ENCODE data around the gene SIM1. TPM values are rescaled to one million over a fixed set of nuclear protein-coding genes. Genes with fewer than 3 reads are reported as not detected.

The SIM1 gene
- total RNA-seq, 2 donors from 2014 or later, result not detected

DNA sequence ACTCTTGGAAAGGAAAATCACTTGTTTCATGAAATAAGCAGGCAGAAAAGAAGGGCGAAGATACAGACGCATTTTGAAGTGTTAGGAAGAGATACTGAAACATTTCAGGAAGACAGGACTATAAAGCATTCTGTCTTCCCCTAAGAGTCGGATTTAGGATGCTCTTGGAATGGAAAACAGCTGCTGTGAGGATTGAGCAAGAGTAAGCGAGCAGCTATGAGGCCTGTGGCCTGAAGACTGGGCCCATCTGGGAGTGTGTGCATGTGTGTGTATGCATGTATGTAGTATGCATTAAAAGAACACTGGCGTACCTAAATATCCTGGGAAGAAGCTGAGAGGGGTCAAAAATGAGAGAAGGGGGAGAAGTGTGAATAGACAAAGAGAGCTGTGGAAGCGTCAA is 83.6 kb downstream of the SIM1 start:
- Histone ChIP-seq H3K27ac (no peak overlapping the region), H3K27me3 (replicated peaks; ENCODE audit: insufficient read depth) (no peaks in the 10 kb centered on the region), H3K4me1 (ENCODE audit: control insufficient read depth in 1 of 2, low read depth in 2 of 2) (no peaks in the 10 kb centered on the region), H3K36me3 (no peaks in the 10 kb centered on the region), H3K9me3 (no peaks in the 10 kb centered on the region), H3K4me3 (no peak overlapping the region)
- DNase-seq (ENCODE audit: low spot score) (no peak), ATAC-seq (ENCODE audit: insufficient number of reproducible peaks, low FRiP score, low read depth) (no peak)
- TF ChIP-seq, protein P1, sequence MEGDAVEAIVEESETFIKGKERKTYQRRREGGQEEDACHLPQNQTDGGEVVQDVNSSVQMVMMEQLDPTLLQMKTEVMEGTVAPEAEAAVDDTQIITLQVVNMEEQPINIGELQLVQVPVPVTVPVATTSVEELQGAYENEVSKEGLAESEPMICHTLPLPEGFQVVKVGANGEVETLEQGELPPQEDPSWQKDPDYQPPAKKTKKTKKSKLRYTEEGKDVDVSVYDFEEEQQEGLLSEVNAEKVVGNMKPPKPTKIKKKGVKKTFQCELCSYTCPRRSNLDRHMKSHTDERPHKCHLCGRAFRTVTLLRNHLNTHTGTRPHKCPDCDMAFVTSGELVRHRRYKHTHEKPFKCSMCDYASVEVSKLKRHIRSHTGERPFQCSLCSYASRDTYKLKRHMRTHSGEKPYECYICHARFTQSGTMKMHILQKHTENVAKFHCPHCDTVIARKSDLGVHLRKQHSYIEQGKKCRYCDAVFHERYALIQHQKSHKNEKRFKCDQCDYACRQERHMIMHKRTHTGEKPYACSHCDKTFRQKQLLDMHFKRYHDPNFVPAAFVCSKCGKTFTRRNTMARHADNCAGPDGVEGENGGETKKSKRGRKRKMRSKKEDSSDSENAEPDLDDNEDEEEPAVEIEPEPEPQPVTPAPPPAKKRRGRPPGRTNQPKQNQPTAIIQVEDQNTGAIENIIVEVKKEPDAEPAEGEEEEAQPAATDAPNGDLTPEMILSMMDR (IDR thresholded peaks at IDR 0.05), result no peak

DNA sequence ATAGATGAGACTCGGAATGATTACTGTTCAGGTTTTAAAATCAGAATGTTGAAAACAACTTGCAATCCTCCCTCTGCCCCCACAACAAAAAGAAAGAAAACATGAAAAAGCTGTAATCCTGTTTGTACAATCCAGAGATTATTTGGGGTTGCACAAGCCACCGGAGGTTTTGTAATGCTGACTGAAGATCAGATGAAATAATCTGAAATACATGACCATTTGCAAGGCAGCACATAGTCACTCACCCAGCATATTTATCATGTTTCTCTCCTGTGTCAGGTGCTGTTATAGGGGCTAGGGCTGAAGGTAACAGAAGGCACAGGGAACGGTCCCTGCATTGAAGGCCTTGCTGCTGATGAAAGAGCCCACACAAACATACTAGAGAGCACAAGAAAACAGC is 85.3 kb downstream of the SIM1 start:
- Histone ChIP-seq H3K27ac (no peak overlapping the region), H3K9me3 (no peaks in the 10 kb centered on the region), H3K36me3 (no peaks in the 10 kb centered on the region), H3K4me1 (ENCODE audit: control insufficient read depth in 1 of 2, low read depth in 2 of 2) (no peaks in the 10 kb centered on the region), H3K4me3 (no peak overlapping the region), H3K27me3 (replicated peaks; ENCODE audit: insufficient read depth) (no peaks in the 10 kb centered on the region)
- DNase-seq (ENCODE audit: low spot score) (no peak), ATAC-seq (ENCODE audit: insufficient number of reproducible peaks, low FRiP score, low read depth) (no peak)
- TF ChIP-seq, protein P1 (IDR thresholded peaks at IDR 0.05), result no peak

DNA sequence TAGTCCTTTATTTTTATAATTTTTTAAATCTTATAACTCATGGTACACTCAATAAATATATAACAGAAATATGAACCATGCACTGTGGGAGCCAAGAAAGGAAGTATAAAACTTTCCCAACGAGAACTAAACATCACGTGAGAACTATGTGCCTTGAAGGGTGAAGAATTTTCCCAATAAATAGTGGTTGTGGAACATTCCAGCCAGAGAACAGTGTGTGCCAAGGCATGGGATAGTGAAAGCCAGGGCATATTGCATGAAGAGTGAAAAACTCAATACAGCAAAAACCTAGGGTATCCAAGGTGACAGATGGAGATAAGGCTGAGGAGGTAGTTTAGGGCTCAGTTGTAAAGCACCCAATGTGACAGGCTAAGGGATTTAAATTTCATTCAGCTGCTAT is 86.1 kb downstream of the SIM1 start:
- TF ChIP-seq, protein P1 (IDR thresholded peaks at IDR 0.05), result no peak
- no peaks in the 10 kb centered on the region for H3K4me1 ChIP-seq (ENCODE audit: control insufficient read depth in 1 of 2, low read depth in 2 of 2)
- no peak for ATAC-seq (ENCODE audit: insufficient number of reproducible peaks, low FRiP score, low read depth)

DNA sequence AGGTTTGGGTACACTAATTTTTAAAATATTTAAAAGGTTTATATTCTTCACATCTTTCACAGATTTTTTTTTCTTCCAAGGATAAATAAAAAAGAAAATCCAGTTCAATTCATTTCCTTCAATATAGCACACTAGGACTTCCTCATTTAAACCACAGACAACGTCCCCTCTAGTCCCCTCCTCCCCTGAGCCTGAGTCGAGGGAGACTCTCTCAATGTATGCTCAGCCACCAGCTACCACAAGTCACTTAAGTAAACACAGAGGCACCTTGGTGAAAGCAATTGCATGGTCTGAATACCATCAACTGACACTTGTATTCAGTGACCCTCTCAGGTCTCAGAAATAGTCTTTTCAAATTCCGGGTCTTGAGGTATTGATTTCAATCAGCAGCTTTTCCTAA is 88.6 kb downstream of the SIM1 start:
- Histone ChIP-seq H3K36me3 (no peaks in the 10 kb centered on the region), H3K9me3 (no peaks in the 10 kb centered on the region), H3K4me3 (no peak overlapping the region), H3K4me1 (ENCODE audit: control insufficient read depth in 1 of 2, low read depth in 2 of 2) (no peaks in the 10 kb centered on the region), H3K27ac (no peak overlapping the region), H3K27me3 (replicated peaks; ENCODE audit: insufficient read depth) (no peaks in the 10 kb centered on the region)
- ATAC-seq (ENCODE audit: insufficient number of reproducible peaks, low FRiP score, low read depth) (no peak), DNase-seq (ENCODE audit: low spot score) (no peak)
- TF ChIP-seq, protein P1 (IDR thresholded peaks at IDR 0.05), result no peak

More for the DNA sequence above, 86.1 kb downstream of the SIM1 start:
- no peaks in the 10 kb centered on the region for H3K36me3 ChIP-seq
- no peaks in the 10 kb centered on the region for H3K27me3 ChIP-seq (replicated peaks; ENCODE audit: insufficient read depth)
- no peak for DNase-seq (ENCODE audit: low spot score)
- H3K27ac ChIP-seq, result no peak overlapping the region
- no peak overlapping the region for H3K4me3 ChIP-seq
- no peaks in the 10 kb centered on the region for H3K9me3 ChIP-seq

DNA sequence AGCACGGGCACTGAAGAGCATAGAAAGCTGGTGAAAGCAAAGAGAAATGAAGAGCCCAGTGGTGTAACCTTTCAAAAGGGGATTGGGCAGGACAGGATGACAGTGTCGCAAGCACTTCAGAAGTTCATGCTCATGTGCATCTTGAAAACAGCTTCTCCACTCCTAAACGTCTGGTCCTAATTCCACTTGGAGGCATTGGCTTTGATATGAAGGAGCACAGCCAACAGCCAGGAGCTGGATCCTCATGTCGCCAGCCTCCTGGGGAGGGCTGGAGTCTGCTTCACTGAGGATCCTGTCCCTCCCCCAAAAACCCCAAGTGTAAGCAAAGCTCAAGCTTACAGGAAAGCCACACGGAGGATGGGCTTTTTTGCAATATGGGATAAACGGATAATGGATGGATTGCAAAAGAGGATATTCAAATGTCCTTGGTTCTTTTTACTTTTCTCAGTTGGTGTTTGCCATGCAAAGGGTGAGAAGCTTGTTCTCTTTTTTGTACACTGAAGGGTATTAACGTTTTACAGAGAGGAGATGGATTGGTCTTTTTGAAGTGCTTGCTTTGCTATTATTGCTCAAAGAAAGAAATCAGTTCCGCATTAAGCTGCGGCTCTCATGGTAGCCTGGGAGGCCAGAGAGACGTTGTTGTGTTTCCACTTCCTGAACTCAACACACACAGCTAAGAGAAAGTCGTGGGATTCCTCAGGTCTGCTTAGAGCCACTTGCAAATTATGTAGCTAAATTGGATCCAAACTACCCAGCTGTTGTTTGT is 92.2 kb downstream of the SIM1 start:
- ATAC-seq (ENCODE audit: insufficient number of reproducible peaks, low FRiP score, low read depth), result no peak

More for the DNA sequence above, 92.2 kb downstream of the SIM1 start:
- Histone ChIP-seq H3K9me3 (no peaks in the 10 kb centered on the region), H3K27ac (no peak overlapping the region), H3K36me3 (no peaks in the 10 kb centered on the region), H3K27me3 (replicated peaks; ENCODE audit: insufficient read depth) (no peaks in the 10 kb centered on the region), H3K4me1 (ENCODE audit: control insufficient read depth in 1 of 2, low read depth in 2 of 2) (no peaks in the 10 kb centered on the region), H3K4me3 (no peak overlapping the region)
- no peak for DNase-seq (ENCODE audit: low spot score)
- TF ChIP-seq, protein P1 (IDR thresholded peaks at IDR 0.05), result no peak
